GM12892 (cell line): ENCODE results near the gene CCL3.

ENCODE experiments used
- POLR2A ChIP-seq: IDR thresholded peaks from 2 replicates; pipeline ENCODE4 v1.6.1; 2011; ENCODE audit warnings: low read depth, low read length, control low read depth
- POLR2AphosphoS5 ChIP-seq: IDR thresholded peaks from 2 replicates; pipeline ENCODE4 v1.6.1; 2011; ENCODE audit warnings: low read depth, low read length, control low read depth
- TAF1 ChIP-seq: IDR thresholded peaks from 2 replicates; pipeline ENCODE4 v1.6.1; 2011; ENCODE audit warnings: low read depth, mild to moderate bottlenecking, control low read depth, low read length, borderline replicate concordance

DNA sequence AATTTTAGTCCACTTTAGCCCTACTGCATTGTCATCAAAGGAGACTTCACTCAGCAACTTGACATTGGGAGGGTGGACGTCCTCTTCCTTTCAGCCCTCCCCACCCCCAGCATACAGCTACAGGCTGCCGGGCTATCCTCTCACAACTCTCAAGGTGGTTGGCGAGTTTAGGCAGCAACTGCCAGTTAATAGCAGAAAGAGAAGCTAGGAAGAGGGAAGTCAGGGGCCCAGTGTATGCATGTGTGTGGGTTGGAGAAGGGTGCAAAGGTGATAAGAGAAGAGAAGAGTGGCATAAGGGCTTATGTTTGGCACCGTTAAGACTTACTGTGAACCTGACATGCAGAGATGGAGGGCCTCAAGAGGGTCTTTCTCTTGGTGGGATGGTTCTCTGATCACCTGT is 45.5 kb upstream of the CCL3 start:
- TF ChIP-seq POLR2A (no peak), TAF1 (no peak), POLR2AphosphoS5 (no peak)
